Thoracic aorta (tissue), 2 donors: ENCODE measurements around the gene UPF3A. TPM values are rescaled to one million over a fixed set of nuclear protein-coding genes. Genes with fewer than 3 reads are reported as not detected.
"Not testable (repeated sequence)": the region's sequence is repeated elsewhere in the genome, so short reads cannot be mapped to it uniquely, and the experiment has no call there.

Source experiments
- ATAC-seq: fragments of 150-250 bp; one replicate; pipeline ENCODE4 v1.8.0; 2017; ENCODE audit warnings: low read depth; ENCODE audit not compliant: insufficient number of reproducible peaks, low FRiP score
- DNase-seq: peaks from one replicate; pipeline ENCODE4 v3.0.0-alpha.2; 2020; ENCODE audit warnings: low spot score
- H3K27ac ChIP-seq, 2 donors: fragments of 200-600 bp; sonication (generic); 1 replicate in 1 of 2; 2 replicates in 1 of 2; pipeline ENCODE4 v1.5.1; 2016; ENCODE audit warnings: mild to moderate bottlenecking in 2 of 2, moderate library complexity in 2 of 2
- H3K27me3 ChIP-seq: fragments of 200-600 bp; sonication (generic); replicated peaks from 2 replicates; pipeline ENCODE4 v1.6.0; 2016; ENCODE audit warnings: mild to moderate bottlenecking; ENCODE audit not compliant: insufficient read depth
- H3K36me3 ChIP-seq: fragments of 200-600 bp; sonication (generic); one replicate; pipeline ENCODE4 v1.5.1; 2016
- H3K4me1 ChIP-seq, 2 donors: fragments of 200-600 bp; sonication (generic); 1 replicate in 1 of 2; 2 replicates in 1 of 2; pipeline versions ENCODE4 v1.5.1 to v1.6.0; 2016; ENCODE audit warnings: low read depth in 2 of 2, mild to moderate bottlenecking in 1 of 2; ENCODE audit not compliant: control insufficient read depth in 1 of 2
- H3K4me3 ChIP-seq: fragments of 200-600 bp; sonication (generic); 2 replicates; pipeline ENCODE4 v1.5.1; 2016; ENCODE audit warnings: mild to moderate bottlenecking
- H3K9me3 ChIP-seq: fragments of 200-600 bp; sonication (generic); 2 replicates; pipeline ENCODE4 v1.5.1; 2016
- CTCF ChIP-seq: fragments of 200-600 bp; sonication (generic); IDR thresholded peaks from one replicate; pipeline ENCODE4 v1.5.1; 2019; ENCODE audit warnings: antibody characterized with exemption
- total RNA-seq, 2 donors: library from RNA; depleted of rRNA; stranded (reverse); fragments of >200 nt; gene quantifications; one replicate each; pipeline versions ENCODE4 v1.1.0 to v1.2.3, GENCODE V29; 2016

UPF3A gene
- total RNA-seq, 2 donors from 2014 or later: 25.3 to 32.8 TPM

- H3K36me3 ChIP-seq: no peaks in the 10 kb centered on the region
- H3K4me1 ChIP-seq: peaks cover 0 to 3% of the 10 kb centered on the region in 2 donors
- no peaks in the 10 kb centered on the region for H3K9me3 ChIP-seq
- no peak for TF ChIP-seq CTCF
- DNase-seq: no peak
- no peaks in the 10 kb centered on the region for H3K27me3 ChIP-seq
- H3K4me3 ChIP-seq: no peak overlapping the region
- H3K27ac ChIP-seq: no peak overlapping the region
- no peak for ATAC-seq
These were observed 57.6 kb downstream of the UPF3A start for GRCh38 chr13:114338959-114339358.

GRCh38 chr13:114339857-114340534 is 58.6 kb downstream of the UPF3A start:
- Histone ChIP-seq H3K4me1 (peaks cover 0 to 3% of the 10 kb centered on the region in 2 donors), H3K27me3 (no peaks in the 10 kb centered on the region), H3K4me3 (no peak overlapping the region), H3K9me3 (no peaks in the 10 kb centered on the region), H3K27ac (no peak overlapping the region), H3K36me3 (no peaks in the 10 kb centered on the region)
- peak; percentile 39 for TF ChIP-seq CTCF
- DNase-seq (no peak), ATAC-seq (no peak)

- ATAC-seq (no peak), DNase-seq (no peak)
- no peaks in the 10 kb centered on the region for H3K36me3 ChIP-seq
- no peak overlapping the region for H3K4me3 ChIP-seq
- no peaks in the 10 kb centered on the region for H3K9me3 ChIP-seq
- no peak for TF ChIP-seq CTCF
- peaks cover 0 to 3% of the 10 kb centered on the region in 2 donors for H3K4me1 ChIP-seq
- no peaks in the 10 kb centered on the region for H3K27me3 ChIP-seq
- H3K27ac ChIP-seq: no peak overlapping the region
These were observed 59.8 kb downstream of the UPF3A start for GRCh38 chr13:114341003-114341777.

- not testable (repeated sequence) for H3K36me3 ChIP-seq, H3K27ac ChIP-seq, ATAC-seq, H3K27me3 ChIP-seq, H3K4me1 ChIP-seq, DNase-seq, H3K9me3 ChIP-seq, H3K4me3 ChIP-seq
These were observed 65.9 kb downstream of the UPF3A start for GRCh38 chr13:114347256-114347655.

- not testable (repeated sequence) for H3K4me3 ChIP-seq, H3K36me3 ChIP-seq, H3K4me1 ChIP-seq, H3K9me3 ChIP-seq, DNase-seq, H3K27ac ChIP-seq, H3K27me3 ChIP-seq, ATAC-seq
- peak; percentile 54 for TF ChIP-seq CTCF
These were observed 71.4 kb downstream of the UPF3A start for GRCh38 chr13:114352763-114353162.

GRCh38 chr13:114353382-114353781 is 72.0 kb downstream of the UPF3A start:
- H3K9me3 ChIP-seq, H3K4me1 ChIP-seq, DNase-seq, H3K27me3 ChIP-seq, H3K36me3 ChIP-seq, H3K4me3 ChIP-seq, H3K27ac ChIP-seq, ATAC-seq: not testable (repeated sequence)
